CD14-positive monocyte (primary cell): ENCODE data around the gene TTC29. TPM values are rescaled to one million over a fixed set of nuclear protein-coding genes. Genes with fewer than 3 reads are reported as not detected.

Experiments
- DNase-seq, 3 donors: peaks; one replicate each; pipeline ENCODE4 v3.0.0-alpha.2; 2011 to 2022
- H2AFZ ChIP-seq: 2 replicates; pipeline ENCODE4 v1.6.0; 2012; ENCODE audit warnings: mild to moderate bottlenecking, low read depth, low read length, inconsistent platforms; ENCODE audit not compliant: insufficient read depth, poor library complexity, severe bottlenecking
- H3K27ac ChIP-seq, 2 donors: 1 replicate in 1 of 2; 2 replicates in 1 of 2; pipeline ENCODE4 v1.5.1; 2012 to 2013; ENCODE audit warnings: low read length in 2 of 2, control low read depth in 1 of 2, inconsistent platforms in 1 of 2, low read depth in 1 of 2, mild to moderate bottlenecking in 1 of 2
- H3K27me3 ChIP-seq, 2 donors: one replicate each; pipeline versions ENCODE4 v1.6.0 to v1.6.1; 2011 to 2013; ENCODE audit warnings: low read length in 2 of 2; ENCODE audit not compliant: control insufficient read depth in 2 of 2, insufficient read depth in 2 of 2
- H3K36me3 ChIP-seq, 2 donors: replicated peaks in 1 of 2; 1 replicate in 1 of 2; 2 replicates in 1 of 2; pipeline versions ENCODE4 v1.5.1 to v1.6.1; 2012 to 2013; ENCODE audit warnings: low read length in 2 of 2, control low read depth in 1 of 2, inconsistent platforms in 1 of 2, mild to moderate bottlenecking in 1 of 2; ENCODE audit not compliant: insufficient read depth in 2 of 2, control insufficient read depth in 1 of 2
- H3K4me1 ChIP-seq, 2 donors: 1 replicate in 1 of 2; 2 replicates in 1 of 2; pipeline versions ENCODE4 v1.5.1 to v1.6.1; 2012 to 2013; ENCODE audit warnings: low read length in 2 of 2, control low read depth in 1 of 2, inconsistent platforms in 1 of 2, mild to moderate bottlenecking in 1 of 2, moderate library complexity in 1 of 2; ENCODE audit not compliant: insufficient read depth in 2 of 2, control insufficient read depth in 1 of 2
- H3K4me2 ChIP-seq: replicated peaks from 2 replicates; pipeline ENCODE3; 2012; ENCODE audit warnings: low read length, moderate library complexity, mild to moderate bottlenecking; ENCODE audit not compliant: poor library complexity, severe bottlenecking; ENCODE audit errors: extremely low read depth
- H3K4me3 ChIP-seq, 3 experiments: fragments of 200-600 bp in 1 of 3; sonication (generic) in 1 of 3; replicated peaks in 1 of 3; 1 replicate in 2 of 3; 2 replicates in 1 of 3; pipeline ENCODE4 v1.5.1; 2011 to 2013; ENCODE audit warnings: low read length in 3 of 3, mild to moderate bottlenecking in 3 of 3, control low read depth in 2 of 3, low read depth in 2 of 3, inconsistent platforms in 1 of 3, moderate library complexity in 1 of 3
- H3K79me2 ChIP-seq: 2 replicates; pipeline ENCODE4 v1.6.0; 2012; ENCODE audit warnings: mild to moderate bottlenecking, control low read depth, inconsistent platforms, low read length, moderate library complexity; ENCODE audit not compliant: insufficient read depth
- H3K9ac ChIP-seq: 2 replicates; pipeline ENCODE4 v1.6.0; 2017; ENCODE audit warnings: low read length, mild to moderate bottlenecking; ENCODE audit not compliant: insufficient read depth, poor library complexity, severe bottlenecking
- H3K9me3 ChIP-seq, 2 donors: replicated peaks in 1 of 2; 1 replicate in 1 of 2; 2 replicates in 1 of 2; pipeline versions ENCODE4 v1.5.1 to v1.6.1; 2012 to 2013; ENCODE audit warnings: low read length in 2 of 2, control low read depth in 1 of 2; ENCODE audit not compliant: control insufficient read depth in 1 of 2, insufficient read depth in 1 of 2
- H4K20me1 ChIP-seq: 2 replicates; pipeline ENCODE4 v1.6.0; 2012; ENCODE audit warnings: mild to moderate bottlenecking, low read length, control low read depth, moderate library complexity; ENCODE audit not compliant: insufficient read depth
- H3K27ac Mint-ChIP-seq, 7 donors: one replicate each; pipeline ENCODE4 v1.8.0; 2020; ENCODE audit warnings: mild to moderate bottlenecking in 7 of 7, mixed read lengths in 7 of 7, moderate library complexity in 6 of 7, inconsistent platforms in 2 of 7
- H3K27me3 Mint-ChIP-seq, 3 donors: one replicate each; pipeline ENCODE4 v1.8.0; 2021 to 2022; ENCODE audit warnings: low read depth in 3 of 3, mild to moderate bottlenecking in 3 of 3, mixed read lengths in 3 of 3, moderate library complexity in 3 of 3, inconsistent platforms in 1 of 3
- H3K36me3 Mint-ChIP-seq, 2 donors: one replicate each; pipeline ENCODE4 v1.8.0; 2020; ENCODE audit warnings: mixed read lengths in 2 of 2, inconsistent platforms in 1 of 2, mild to moderate bottlenecking in 1 of 2
- H3K4me1 Mint-ChIP-seq: one replicate; pipeline ENCODE4 v1.8.0; 2020; ENCODE audit warnings: mild to moderate bottlenecking, mixed read lengths
- H3K4me3 Mint-ChIP-seq, 2 donors: one replicate each; pipeline ENCODE4 v1.8.0; 2020; ENCODE audit warnings: mild to moderate bottlenecking in 2 of 2, mixed read lengths in 2 of 2, moderate library complexity in 1 of 2
- H3K9me3 Mint-ChIP-seq, 7 donors: one replicate each; pipeline ENCODE4 v1.8.0; 2020 to 2022; ENCODE audit warnings: mixed read lengths in 7 of 7, mild to moderate bottlenecking in 6 of 7, moderate library complexity in 6 of 7, inconsistent platforms in 2 of 7
- CTCF ChIP-seq: fragments of 200-600 bp; IDR thresholded peaks from one replicate; pipeline ENCODE4 v1.8.0; 2022; ENCODE audit warnings: antibody characterized with exemption, mild to moderate bottlenecking
- WGBS: methylation state at CpG from one replicate; pipeline ENCODE4 v1.1.5; 2013; ENCODE audit warnings: missing lambda C conversion rate; ENCODE audit not compliant: insufficient coverage; 5-methylcytosine and 5-hydroxymethylcytosine counted together
- intact Hi-C, 2 donors: fragments of 100-400 bp; cut with micrococcal nuclease; formaldehyde crosslinking; loops; one replicate each; pipeline versions ENCODE4 v1.15.0 to v1.15.1; 2023
- polyA plus RNA-seq, 3 donors: library from polyadenylated mRNA; depleted of rRNA in 1 of 3; unstranded in 2 of 3; stranded (reverse) in 1 of 3; fragments of 300-500 nt in 2 of 3; fragments of >200 nt in 1 of 3; fragmentation: Illumina TruSeq in 2 of 3; gene quantifications; 1 replicate in 2 of 3; 2 replicates in 1 of 3; pipeline ENCODE4 v1.2.3, GENCODE V29; 2012 to 2021

The TTC29 gene
- polyA plus RNA-seq, 3 donors: not detected

- WGBS: 85% methylated on average over 2 of the region's 3 CpGs
- Histone ChIP-seq H3K9me3 (no peaks in the 10 kb centered on the region), H2AFZ (no peak overlapping the region), H3K4me1 (no peaks in the 10 kb centered on the region), H3K27ac (no peak overlapping the region), H3K79me2 (no peaks in the 10 kb centered on the region), H3K27me3 (no peaks in the 10 kb centered on the region), H3K4me2 (no peak overlapping the region), H3K4me3 (no peak overlapping the region), H4K20me1 (no peaks in the 10 kb centered on the region), H3K36me3 (no peaks in the 10 kb centered on the region), H3K9ac (no peak overlapping the region)
- H3K27me3 Mint-ChIP-seq: peaks cover 0 to 2% (median 0%) of the 10 kb centered on the region in 3 donors
- H3K4me3 Mint-ChIP-seq: no peak overlapping the region
- no peak overlapping the region for H3K27ac Mint-ChIP-seq
- intact Hi-C loops: no loop called here
- H3K4me1 Mint-ChIP-seq: no peaks in the 10 kb centered on the region
- H3K9me3 Mint-ChIP-seq: peaks cover 0 to 2% (median 0%) of the 10 kb centered on the region in 7 donors
- no peaks in the 10 kb centered on the region for H3K36me3 Mint-ChIP-seq
- TF ChIP-seq CTCF: no peak
- no peak for DNase-seq
Observed at GRCh38 chr4:146883070-146883469, 62.6 kb downstream of the TTC29 start.

DNA sequence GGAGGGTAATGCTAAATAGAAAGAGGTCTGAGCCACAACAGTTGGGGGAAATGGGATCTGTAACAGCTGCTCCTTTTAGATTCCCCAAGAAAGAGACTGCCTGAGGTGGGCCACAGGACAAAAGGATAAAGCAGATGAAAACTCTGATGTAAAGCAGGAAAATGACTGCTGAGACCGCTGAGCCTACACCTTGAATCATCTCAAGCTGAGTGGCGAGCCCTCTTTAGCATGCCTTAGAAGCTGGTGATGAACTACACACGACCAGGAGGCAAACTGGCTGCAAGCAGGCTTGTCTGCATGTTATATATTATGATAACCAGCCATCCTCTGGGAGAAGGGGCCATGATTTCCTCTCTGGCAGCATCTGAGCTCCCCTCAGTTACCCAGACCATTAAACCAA is 88.4 kb downstream of the TTC29 start:
- Histone ChIP-seq H3K27ac (no peak overlapping the region), H3K79me2 (no peaks in the 10 kb centered on the region), H3K9ac (no peak overlapping the region), H2AFZ (no peak overlapping the region), H3K36me3 (no peaks in the 10 kb centered on the region), H3K9me3 (no peaks in the 10 kb centered on the region), H4K20me1 (no peaks in the 10 kb centered on the region), H3K27me3 (no peaks in the 10 kb centered on the region), H3K4me1 (no peaks in the 10 kb centered on the region), H3K4me2 (no peak overlapping the region), H3K4me3 (no peak overlapping the region)
- Mint-ChIP-seq H3K27me3 (peaks cover 0 to 1% (median 0%) of the 10 kb centered on the region in 3 donors), H3K4me3 (no peak overlapping the region), H3K36me3 (no peaks in the 10 kb centered on the region), H3K9me3 (peaks cover 0 to 4% (median 0%) of the 10 kb centered on the region in 7 donors), H3K27ac (no peak overlapping the region), H3K4me1 (no peaks in the 10 kb centered on the region)
- no CpG with 5 or more reads among the region's 3 CpGs for WGBS
- intact Hi-C loops: no loop called here
- DNase-seq: no peak
- no peak for TF ChIP-seq CTCF
